GM18505 (cell line): Measurements from ENCODE around the gene BCAS2.

Source experiments
- ATAC-seq: cut with Tn5 transposase; IDR thresholded peaks from one replicate; pipeline ENCODE4 v1.9.1; 2021; ENCODE audit not compliant: unreplicated experiment
- POLR2A ChIP-seq: IDR thresholded peaks from 4 replicates; pipeline ENCODE4 v1.6.1; 2011; ENCODE audit warnings: borderline replicate concordance; ENCODE audit not compliant: insufficient read depth, insufficient read length; ENCODE audit errors: extremely low read depth

Gene BCAS2

GRCh38 chr1:114545315-114545714 lies 36.1 kb downstream of the BCAS2 start:
- TF ChIP-seq POLR2A: no peak
- ATAC-seq: no peak

- TF ChIP-seq POLR2A: no peak
- ATAC-seq: no peak
Measured at GRCh38 chr1:114540821-114541220, 40.6 kb downstream of the BCAS2 start.

- no peak for TF ChIP-seq POLR2A
- ATAC-seq: no peak
Measured at GRCh38 chr1:114540272-114540671, 41.1 kb downstream of the BCAS2 start.

GRCh38 chr1:114536043-114536442 lies 45.4 kb downstream of the BCAS2 start:
- ATAC-seq: no peak
- no peak for TF ChIP-seq POLR2A

- TF ChIP-seq POLR2A: no peak
- no peak for ATAC-seq
Measured at GRCh38 chr1:114535401-114535800, 46.0 kb downstream of the BCAS2 start.

GRCh38 chr1:114531094-114531493 lies 50.3 kb downstream of the BCAS2 start:
- no peak for ATAC-seq
- TF ChIP-seq POLR2A: no peak

- ATAC-seq: no peak
- no peak for TF ChIP-seq POLR2A
Measured at GRCh38 chr1:114530224-114530623, 51.2 kb downstream of the BCAS2 start.

- TF ChIP-seq POLR2A: no peak
- no peak for ATAC-seq
Measured at GRCh38 chr1:114524944-114525343, 56.5 kb downstream of the BCAS2 start.

GRCh38 chr1:114522264-114522575 lies 59.2 kb downstream of the BCAS2 start:
- TF ChIP-seq POLR2A: no peak
- no peak for ATAC-seq

- no peak for ATAC-seq
- no peak for TF ChIP-seq POLR2A
Measured at GRCh38 chr1:114521396-114522263, 59.8 kb downstream of the BCAS2 start.
